ENCODE measurements around the gene SPTLC3. TPM values are rescaled to one million over a fixed set of nuclear protein-coding genes. Genes with fewer than 3 reads are reported as not detected.
A peak's percentile ranks its signal among the peaks of the same experiment; 100 is the strongest.

Gene SPTLC3
- total and polyA plus RNA-seq, 2 of the 13 experiments (the other 11 are each of a cell fraction or from before 2014, with no cell fraction given) = 20.5 to 95.6 TPM

DNA sequence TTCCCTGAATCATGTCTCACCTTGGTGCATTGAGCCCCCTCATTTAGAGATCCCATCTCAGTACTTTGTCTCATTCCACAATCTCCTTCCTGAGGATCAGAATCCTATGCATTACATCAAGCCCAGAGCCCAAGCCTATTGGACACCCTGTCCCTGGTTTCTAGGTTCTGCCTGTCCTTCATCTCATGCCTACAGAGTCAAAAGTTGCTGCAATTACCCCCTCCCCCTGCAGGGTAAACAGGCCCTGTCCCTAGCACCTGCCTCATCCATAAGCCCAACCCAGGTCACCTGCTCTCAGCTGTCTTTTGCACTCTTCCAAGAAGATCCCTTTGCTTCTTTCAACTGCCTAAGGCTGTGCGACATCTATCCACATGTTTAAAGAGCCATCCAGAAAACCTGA lies 93.9 kb downstream of the SPTLC3 start (continued):
- TF ChIP-seq, protein P1, sequence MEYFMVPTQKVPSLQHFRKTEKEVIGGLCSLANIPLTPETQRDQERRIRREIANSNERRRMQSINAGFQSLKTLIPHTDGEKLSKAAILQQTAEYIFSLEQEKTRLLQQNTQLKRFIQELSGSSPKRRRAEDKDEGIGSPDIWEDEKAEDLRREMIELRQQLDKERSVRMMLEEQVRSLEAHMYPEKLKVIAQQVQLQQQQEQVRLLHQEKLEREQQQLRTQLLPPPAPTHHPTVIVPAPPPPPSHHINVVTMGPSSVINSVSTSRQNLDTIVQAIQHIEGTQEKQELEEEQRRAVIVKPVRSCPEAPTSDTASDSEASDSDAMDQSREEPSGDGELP (IDR thresholded peaks at IDR 0.05; ENCODE audit: borderline replicate concordance, low read depth) = no peak
- TF ChIP-seq RBM22 (optimal IDR thresholded peaks at IDR 0.05; ENCODE audit: low read length) (peak; percentile 34), FOXA1 (IDR thresholded peaks at IDR 0.05) (no peak), FOXA1 (CRISPR knock-in tag; IDR thresholded peaks at IDR 0.05) (peak; percentile 71), SALL1 (CRISPR knock-in tag; IDR thresholded peaks at IDR 0.05) (0 out of 2 replicates have a peak, but pooled peaks have one; percentile 30), MED13 (CRISPR knock-in tag; IDR thresholded peaks at IDR 0.05) (peak; percentile 61; the same call in 1 of the 2 replicates), DR1 (CRISPR knock-in tag; IDR thresholded peaks at IDR 0.05) (no peak), HIC2 (CRISPR knock-in tag; IDR thresholded peaks at IDR 0.05; ENCODE audit: low read depth) (no peak), HOXD1 (CRISPR knock-in tag; IDR thresholded peaks at IDR 0.05) (0 out of 2 replicates have a peak, but pooled peaks have one; percentile 24), BRD4 (CRISPR knock-in tag; IDR thresholded peaks at IDR 0.05) (peak; percentile 54; the same call in 1 of the 2 replicates), ZNF331 (CRISPR knock-in tag; IDR thresholded peaks at IDR 0.05) (0 out of 2 replicates have a peak, but pooled peaks have one; percentile 11), HNF4A (CRISPR knock-in tag; IDR thresholded peaks at IDR 0.05) (0 out of 2 replicates have a peak, but pooled peaks have one; percentile 15), ZNF143 (CRISPR knock-in tag; IDR thresholded peaks at IDR 0.05) (peak; percentile 44; the same call in 1 of the 2 replicates)
- TF ChIP-seq, protein P2, sequence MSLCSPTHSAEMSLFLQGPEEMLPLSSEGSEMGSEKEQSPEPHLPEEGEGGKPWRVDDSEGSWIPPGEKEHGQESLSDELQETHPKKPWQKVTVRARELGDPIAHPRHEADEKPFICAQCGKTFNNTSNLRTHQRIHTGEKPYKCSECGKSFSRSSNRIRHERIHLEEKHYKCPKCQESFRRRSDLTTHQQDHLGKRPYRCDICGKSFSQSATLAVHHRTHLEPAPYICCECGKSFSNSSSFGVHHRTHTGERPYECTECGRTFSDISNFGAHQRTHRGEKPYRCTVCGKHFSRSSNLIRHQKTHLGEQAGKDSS (CRISPR knock-in tag; IDR thresholded peaks at IDR 0.05; ENCODE audit: borderline replicate concordance, low read depth) = no peak
- TF ChIP-seq, protein P3, sequence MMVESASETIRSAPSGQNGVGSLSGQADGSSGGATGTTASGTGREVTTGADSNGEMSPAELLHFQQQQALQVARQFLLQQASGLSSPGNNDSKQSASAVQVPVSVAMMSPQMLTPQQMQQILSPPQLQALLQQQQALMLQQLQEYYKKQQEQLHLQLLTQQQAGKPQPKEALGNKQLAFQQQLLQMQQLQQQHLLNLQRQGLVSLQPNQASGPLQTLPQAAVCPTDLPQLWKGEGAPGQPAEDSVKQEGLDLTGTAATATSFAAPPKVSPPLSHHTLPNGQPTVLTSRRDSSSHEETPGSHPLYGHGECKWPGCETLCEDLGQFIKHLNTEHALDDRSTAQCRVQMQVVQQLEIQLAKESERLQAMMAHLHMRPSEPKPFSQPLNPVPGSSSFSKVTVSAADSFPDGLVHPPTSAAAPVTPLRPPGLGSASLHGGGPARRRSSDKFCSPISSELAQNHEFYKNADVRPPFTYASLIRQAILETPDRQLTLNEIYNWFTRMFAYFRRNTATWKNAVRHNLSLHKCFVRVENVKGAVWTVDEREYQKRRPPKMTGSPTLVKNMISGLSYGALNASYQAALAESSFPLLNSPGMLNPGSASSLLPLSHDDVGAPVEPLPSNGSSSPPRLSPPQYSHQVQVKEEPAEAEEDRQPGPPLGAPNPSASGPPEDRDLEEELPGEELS (CRISPR knock-in tag; IDR thresholded peaks at IDR 0.05) = peak; percentile 32; the same call in 1 of the 2 replicates
